ENCODE data around the gene TRMT11.

The TRMT11 gene

GRCh38 chr6:126002755-126003679 is 16.7 kb downstream of the TRMT11 start:
- Histone ChIP-seq H3K79me2 (ENCODE audit: low read length) (no peaks in the 10 kb centered on the region), H3K27me3 (replicated peaks; ENCODE audit: insufficient read depth, low read length) (no peaks in the 10 kb centered on the region), H2AFZ (ENCODE audit: low read length) (no peak overlapping the region), H3K4me3 (ENCODE audit: low read length) (no peak overlapping the region), H3K4me1 (ENCODE audit: low read length) (no peaks in the 10 kb centered on the region), H3K36me3 (replicated peaks; ENCODE audit: insufficient read depth, low read length) (peaks cover 4% of the 10 kb centered on the region; the same call in 1 of the 2 replicates), H3K9me2 (replicated peaks; ENCODE audit: insufficient read depth, low read length) (no peaks in the 10 kb centered on the region), H3K4me2 (ENCODE audit: low read depth, low read length) (no peak overlapping the region), H4K20me1 (ENCODE audit: insufficient read depth, low read length) (no peaks in the 10 kb centered on the region), H3K9me3 (replicated peaks; ENCODE audit: insufficient read depth, low read length) (no peaks in the 10 kb centered on the region), H3K27ac (ENCODE audit: low read length) (no peak overlapping the region), H3F3A (ENCODE audit: insufficient read depth, low read length) (no peaks in the 10 kb centered on the region), H3K9ac (ENCODE audit: low read length) (no peak overlapping the region)
- no peak for TF ChIP-seq EZH2 (optimal IDR thresholded peaks at IDR 0.05; ENCODE audit: low read depth, low read length)
- no peak for TF ChIP-seq CTCF (IDR thresholded peaks at IDR 0.05; ENCODE audit: low read length)
- TF ChIP-seq EZH2phosphoT487 (IDR thresholded peaks at IDR 0.05; ENCODE audit: low read length): no peak
- DNase-seq: no peak

GRCh38 chr6:126007800-126008199 is 21.5 kb downstream of the TRMT11 start:
- DNase-seq: no peak
- Histone ChIP-seq H3K9me3 (replicated peaks; ENCODE audit: insufficient read depth, low read length) (no peaks in the 10 kb centered on the region), H3K4me1 (ENCODE audit: low read length) (no peaks in the 10 kb centered on the region), H3K4me3 (ENCODE audit: low read length) (no peak overlapping the region), H3F3A (ENCODE audit: insufficient read depth, low read length) (no peaks in the 10 kb centered on the region), H3K36me3 (replicated peaks; ENCODE audit: insufficient read depth, low read length) (no peaks in the 10 kb centered on the region), H4K20me1 (ENCODE audit: insufficient read depth, low read length) (no peaks in the 10 kb centered on the region; the same call in 1 of the 2 replicates), H3K9ac (ENCODE audit: low read length) (no peak overlapping the region), H3K27ac (ENCODE audit: low read length) (no peak overlapping the region), H3K79me2 (ENCODE audit: low read length) (no peaks in the 10 kb centered on the region), H3K27me3 (replicated peaks; ENCODE audit: insufficient read depth, low read length) (no peaks in the 10 kb centered on the region), H3K9me2 (replicated peaks; ENCODE audit: insufficient read depth, low read length) (no peaks in the 10 kb centered on the region), H3K4me2 (ENCODE audit: low read depth, low read length) (no peak overlapping the region), H2AFZ (ENCODE audit: low read length) (no peak overlapping the region)
- TF ChIP-seq CTCF (IDR thresholded peaks at IDR 0.05; ENCODE audit: low read length): no peak
- no peak for TF ChIP-seq EZH2 (optimal IDR thresholded peaks at IDR 0.05; ENCODE audit: low read depth, low read length)
- no peak for TF ChIP-seq EZH2phosphoT487 (IDR thresholded peaks at IDR 0.05; ENCODE audit: low read length)

- H3K9ac ChIP-seq (ENCODE audit: low read length): no peak overlapping the region
- H3K27ac ChIP-seq (ENCODE audit: low read length): no peak overlapping the region
- no peaks in the 10 kb centered on the region for H3K4me1 ChIP-seq (ENCODE audit: low read length)
- no peaks in the 10 kb centered on the region for H3K79me2 ChIP-seq (ENCODE audit: low read length)
- TF ChIP-seq CTCF (IDR thresholded peaks at IDR 0.05; ENCODE audit: low read length): no peak
- no peak for TF ChIP-seq EZH2 (optimal IDR thresholded peaks at IDR 0.05; ENCODE audit: low read depth, low read length)
- TF ChIP-seq EZH2phosphoT487 (IDR thresholded peaks at IDR 0.05; ENCODE audit: low read length): no peak
- H4K20me1 ChIP-seq (ENCODE audit: insufficient read depth, low read length): no peaks in the 10 kb centered on the region; the same call in 1 of the 2 replicates
- no peak overlapping the region for H3K4me3 ChIP-seq (ENCODE audit: low read length)
- no peak overlapping the region for H2AFZ ChIP-seq (ENCODE audit: low read length)
- no peaks in the 10 kb centered on the region for H3K27me3 ChIP-seq (replicated peaks; ENCODE audit: insufficient read depth, low read length)
- H3K4me2 ChIP-seq (ENCODE audit: low read depth, low read length): no peak overlapping the region
- no peaks in the 10 kb centered on the region for H3F3A ChIP-seq (ENCODE audit: insufficient read depth, low read length)
- DNase-seq: no peak
- no peaks in the 10 kb centered on the region for H3K9me2 ChIP-seq (replicated peaks; ENCODE audit: insufficient read depth, low read length)
- no peaks in the 10 kb centered on the region for H3K36me3 ChIP-seq (replicated peaks; ENCODE audit: insufficient read depth, low read length)
- H3K9me3 ChIP-seq (replicated peaks; ENCODE audit: insufficient read depth, low read length): no peaks in the 10 kb centered on the region
Observed at GRCh38 chr6:126010040-126010439, 23.7 kb downstream of the TRMT11 start.
